Activated CD4-positive, alpha-beta T cell treated with anti-CD3 and anti-CD28 coated beads for 24 hours (primary cell): Measurements from ENCODE around the gene ARFIP2.
"Not testable (repeated sequence)": the region's sequence is repeated elsewhere in the genome, so short reads cannot be mapped to it uniquely, and the experiment has no call there.

Experiments
- DNase-seq, 2 donors: peaks; one replicate each; pipeline ENCODE4 v3.0.0-alpha.2; 2020; ENCODE audit warnings: low read depth in 2 of 2

Gene ARFIP2

GRCh38 chr11:6481012-6481923 is at the start of gene ARFIP2, which contains the start of gene TIMM10B:
TSS of gene ARFIP2 (minus strand) at chr11:6481331. CDS start at chr11:6480421, 910 bp downstream.
TSS of gene TIMM10B (plus strand) at chr11:6481501. CDS start at chr11:6481517, 16 bp downstream.
- DNase-seq, result peak; percentile 93 to 95

GRCh38 chr11:6530848-6531247 is 49.7 kb upstream of the ARFIP2 start:
- DNase-seq, result no peak

GRCh38 chr11:6529266-6529665 is 48.1 kb upstream of the ARFIP2 start:
- no peak for DNase-seq

- DNase-seq, result no peak
Observed at GRCh38 chr11:6526411-6527135, 45.4 kb upstream of the ARFIP2 start.

- no peak for DNase-seq
Observed at GRCh38 chr11:6523253-6523652, 42.1 kb upstream of the ARFIP2 start.

GRCh38 chr11:6521946-6522345 is 40.8 kb upstream of the ARFIP2 start:
- not testable (repeated sequence) for DNase-seq

- DNase-seq, result no peak
Observed at GRCh38 chr11:6520265-6520664, 39.1 kb upstream of the ARFIP2 start.

GRCh38 chr11:6516865-6517264 is 35.7 kb upstream of the ARFIP2 start:
- no peak for DNase-seq

- DNase-seq, result peak in 1 of 2 donors; percentile 3
Observed at GRCh38 chr11:6505577-6506240, 24.6 kb upstream of the ARFIP2 start.

- no peak for DNase-seq
Observed at GRCh38 chr11:6504166-6504565, 23.0 kb upstream of the ARFIP2 start.

GRCh38 chr11:6502382-6502781 is 21.3 kb upstream of the ARFIP2 start:
- DNase-seq, result no peak

GRCh38 chr11:6498544-6498943 is 17.4 kb upstream of the ARFIP2 start:
- DNase-seq, result no peak

GRCh38 chr11:6498121-6498520 is 17.0 kb upstream of the ARFIP2 start:
- no peak for DNase-seq

GRCh38 chr11:6497069-6497839 is 16.1 kb upstream of the ARFIP2 start, which contains the start of gene DNHD1:
TSS of gene DNHD1 (plus strand) at chr11:6497280. CDS start at chr11:6498216, 936 bp downstream.
- no peak for DNase-seq

GRCh38 chr11:6489306-6489705 is 8.2 kb upstream of the ARFIP2 start:
- no peak for DNase-seq

GRCh38 chr11:6488821-6489220 is 7.7 kb upstream of the ARFIP2 start:
- DNase-seq, result no peak

GRCh38 chr11:6488342-6488741 is 7.2 kb upstream of the ARFIP2 start:
- DNase-seq, result no peak

- DNase-seq, result no peak
Observed at GRCh38 chr11:6486938-6487337, 5.8 kb upstream of the ARFIP2 start.

GRCh38 chr11:6486256-6486655 is 5.1 kb upstream of the ARFIP2 start:
- no peak for DNase-seq

- no peak for DNase-seq
Observed at GRCh38 chr11:6485661-6486060, 4.5 kb upstream of the ARFIP2 start.

- no peak for DNase-seq
Observed at GRCh38 chr11:6483015-6483414, 1.9 kb upstream of the ARFIP2 start.
